H9 (cell line): ENCODE results near the gene CENPH. TPM values are rescaled to one million over a fixed set of nuclear protein-coding genes. Genes with fewer than 3 reads are reported as not detected.

Experiments
- DNase-seq: peaks from one replicate; pipeline ENCODE4 v3.0.0-alpha.2; 2017
- H2AFZ ChIP-seq: one replicate; pipeline ENCODE4 v1.6.1; 2013; ENCODE audit warnings: mild to moderate bottlenecking, low read length, control low read depth, moderate library complexity
- H2AK5ac ChIP-seq: 2 replicates; pipeline ENCODE4 v1.6.1; 2013; ENCODE audit warnings: low read length, control low read depth, mixed read lengths; ENCODE audit not compliant: insufficient read length
- H2BK120ac ChIP-seq: one replicate; pipeline ENCODE4 v1.6.1; 2013; ENCODE audit warnings: low read depth, mild to moderate bottlenecking, low read length, control low read depth, inconsistent platforms; ENCODE audit not compliant: poor library complexity, severe bottlenecking
- H2BK12ac ChIP-seq: 2 replicates; pipeline ENCODE4 v1.6.1; 2013; ENCODE audit warnings: low read length, control low read depth, mixed read lengths, low read depth; ENCODE audit not compliant: insufficient read length
- H2BK15ac ChIP-seq: 2 replicates; pipeline ENCODE4 v1.6.1; 2013; ENCODE audit warnings: low read depth, low read length, control low read depth
- H2BK20ac ChIP-seq: one replicate; pipeline ENCODE4 v1.6.1; 2013; ENCODE audit warnings: low read depth, mild to moderate bottlenecking, low read length, control low read depth, inconsistent platforms; ENCODE audit not compliant: poor library complexity, severe bottlenecking
- H2BK5ac ChIP-seq: 2 replicates; pipeline ENCODE4 v1.6.1; 2013; ENCODE audit warnings: low read length, control low read depth, mixed read lengths; ENCODE audit not compliant: insufficient read length
- H3K14ac ChIP-seq: 2 replicates; pipeline ENCODE4 v1.6.1; 2013; ENCODE audit warnings: low read length, control low read depth; ENCODE audit not compliant: insufficient read depth
- H3K18ac ChIP-seq: 2 replicates; pipeline ENCODE4 v1.6.1; 2013; ENCODE audit warnings: low read depth, mild to moderate bottlenecking, mixed read lengths, low read length, control low read depth; ENCODE audit not compliant: insufficient read length
- H3K23ac ChIP-seq: 2 replicates; pipeline ENCODE4 v1.6.1; 2013; ENCODE audit warnings: low read length, control low read depth, mixed read lengths, low read depth; ENCODE audit not compliant: insufficient read length
- H3K23me2 ChIP-seq: 2 replicates; pipeline ENCODE4 v1.6.1; 2013; ENCODE audit warnings: low read depth, mild to moderate bottlenecking, mixed read lengths, low read length, control low read depth; ENCODE audit not compliant: insufficient read length, poor library complexity, severe bottlenecking
- H3K27ac ChIP-seq: 2 replicates; pipeline ENCODE4 v1.5.1; 2013; ENCODE audit warnings: low read length, control low read depth, mixed read lengths, low read depth; ENCODE audit not compliant: insufficient read length
- H3K27me3 ChIP-seq: 2 replicates; pipeline ENCODE4 v1.6.1; 2013; ENCODE audit warnings: low read length, control low read depth, inconsistent platforms; ENCODE audit not compliant: insufficient read depth
- H3K4ac ChIP-seq: 2 replicates; pipeline ENCODE4 v1.6.1; 2013; ENCODE audit warnings: low read depth, mild to moderate bottlenecking, control low read depth, inconsistent platforms, low read length, moderate library complexity
- H3K4me1 ChIP-seq: 2 replicates; pipeline ENCODE4 v1.6.1; 2013; ENCODE audit warnings: low read length, control low read depth, inconsistent platforms; ENCODE audit not compliant: insufficient read depth
- H3K4me2 ChIP-seq: 2 replicates; pipeline ENCODE4 v1.6.1; 2013; ENCODE audit warnings: low read length, control low read depth, mixed read lengths; ENCODE audit not compliant: insufficient read length, insufficient read depth
- H3K56ac ChIP-seq: 2 replicates; pipeline ENCODE4 v1.6.1; 2013; ENCODE audit warnings: low read depth, mild to moderate bottlenecking, mixed read lengths, low read length, control low read depth; ENCODE audit not compliant: insufficient read length
- H3K79me1 ChIP-seq: 2 replicates; pipeline ENCODE4 v1.6.1; 2013; ENCODE audit warnings: low read depth, mild to moderate bottlenecking, moderate library complexity, low read length, control low read depth, inconsistent platforms; ENCODE audit not compliant: insufficient read depth, poor library complexity, severe bottlenecking
- H3K79me2 ChIP-seq: 2 replicates; pipeline ENCODE4 v1.6.1; 2013; ENCODE audit warnings: low read length, control low read depth, inconsistent platforms; ENCODE audit not compliant: insufficient read depth
- H3K9ac ChIP-seq: 2 replicates; pipeline ENCODE4 v1.6.1; 2013; ENCODE audit warnings: low read length, control low read depth, mixed read lengths; ENCODE audit not compliant: insufficient read length; ENCODE audit errors: extremely low read depth
- H3K9me3 ChIP-seq: one replicate; pipeline ENCODE4 v1.6.1; 2013; ENCODE audit warnings: low read depth, low read length, inconsistent platforms; ENCODE audit not compliant: control insufficient read depth
- H3T11ph ChIP-seq: one replicate; pipeline ENCODE4 v1.6.1; 2013; ENCODE audit warnings: mild to moderate bottlenecking, low read length, control low read depth, inconsistent platforms
- H4K20me1 ChIP-seq: one replicate; pipeline ENCODE4 v1.6.1; 2013; ENCODE audit not compliant: control insufficient read depth, insufficient read length, insufficient read depth
- H4K5ac ChIP-seq: 2 replicates; pipeline ENCODE4 v1.6.1; 2013; ENCODE audit warnings: low read depth, mild to moderate bottlenecking, mixed read lengths, low read length, control low read depth; ENCODE audit not compliant: insufficient read length
- H4K8ac ChIP-seq: replicated peaks from 2 replicates; pipeline ENCODE4 v1.6.1; 2013; ENCODE audit warnings: low read length, control low read depth, mixed read lengths, low read depth; ENCODE audit not compliant: insufficient read length
- H4K91ac ChIP-seq: 2 replicates; pipeline ENCODE4 v1.6.1; 2013; ENCODE audit warnings: low read depth, mild to moderate bottlenecking, moderate library complexity, mixed read lengths, low read length, control low read depth; ENCODE audit not compliant: insufficient read length
- H3K27ac Mint-ChIP-seq, 3 experiments: 2 replicates in 2 of 3; 3 replicates in 1 of 3; pipeline ENCODE4 v1.8.0; 2020 to 2021; ENCODE audit warnings: mixed read lengths in 3 of 3, mild to moderate bottlenecking in 1 of 3, moderate library complexity in 1 of 3
- H3K27me3 Mint-ChIP-seq: 2 replicates; pipeline ENCODE4 v1.8.0; 2021; ENCODE audit warnings: low read depth, mild to moderate bottlenecking, moderate library complexity, mixed read lengths
- H3K36me3 Mint-ChIP-seq, 3 experiments: 2 replicates in 2 of 3; 3 replicates in 1 of 3; pipeline ENCODE4 v1.8.0; 2020 to 2021; ENCODE audit warnings: low read depth in 3 of 3, mixed read lengths in 3 of 3; ENCODE audit not compliant: insufficient read depth in 1 of 3
- H3K4me1 Mint-ChIP-seq, 2 experiments: 2 replicates each; pipeline ENCODE4 v1.8.0; 2020; ENCODE audit warnings: mixed read lengths in 2 of 2
- H3K4me3 Mint-ChIP-seq, 2 experiments: 2 replicates in 1 of 2; 3 replicates in 1 of 2; pipeline ENCODE4 v1.8.0; 2020 to 2021; ENCODE audit warnings: mild to moderate bottlenecking in 2 of 2, mixed read lengths in 2 of 2, moderate library complexity in 1 of 2
- H3K9me3 Mint-ChIP-seq, 2 experiments: 2 replicates in 1 of 2; 3 replicates in 1 of 2; pipeline ENCODE4 v1.8.0; 2020; ENCODE audit warnings: mild to moderate bottlenecking in 2 of 2, mixed read lengths in 2 of 2, moderate library complexity in 1 of 2
- whole genome bisulfite sequencing: extraction: QIAGEN DNeasy Blood & Tissue Kit; methylation state at CpG from one replicate; pipeline ENCODE4 v1.1.7; 2013; ENCODE audit warnings: missing lambda C conversion rate, low lambda C conversion rate, mixed read lengths; ENCODE audit not compliant: insufficient read length; ENCODE audit errors: extremely low coverage; 5-methylcytosine and 5-hydroxymethylcytosine counted together
- total RNA-seq: library from RNA; stranded (reverse); gene quantifications from 2 replicates; pipeline ENCODE4 v1.2.1, GENCODE V29; 2021
- TF ChIP-seq, protein P1 (sequence below): fragments of 200-600 bp; sonication (generic); conservative IDR thresholded peaks from 3 replicates; pipeline ENCODE4 v1.8.0; 2021; ENCODE audit warnings: antibody characterized with exemption, mild to moderate bottlenecking

The CENPH gene
- total RNA-seq, 1 experiment from 2014 or later: 82.8 TPM

DNA sequence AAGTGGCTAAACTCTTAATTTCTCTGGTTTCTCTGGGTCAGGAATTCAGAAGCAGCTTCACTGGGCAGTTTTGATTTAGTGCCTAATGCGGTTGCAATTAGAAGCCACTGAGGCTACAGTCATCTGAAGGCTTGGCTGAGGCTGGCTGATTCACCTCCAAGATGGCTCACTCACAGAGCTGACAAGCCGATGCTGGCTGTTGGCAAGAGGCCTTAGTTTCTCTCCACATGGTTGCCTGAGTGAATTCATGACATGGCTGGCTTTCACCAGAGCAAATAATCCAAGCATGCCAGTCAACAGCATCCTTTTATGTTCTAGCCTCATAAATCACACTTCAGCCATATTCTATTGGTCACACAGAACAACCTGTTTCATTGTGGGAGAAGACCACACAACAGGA, 42.5 kb downstream of the CENPH start:
- no CpG with 5 or more reads among the region's 2 CpGs for WGBS
- Histone ChIP-seq H4K5ac (no peak overlapping the region), H2AFZ (no peak overlapping the region), H3K56ac (no peak overlapping the region), H3K23me2 (no peaks in the 10 kb centered on the region), H3K27me3 (no peaks in the 10 kb centered on the region), H2BK20ac (no peak overlapping the region), H3K9ac (no peak overlapping the region), H2AK5ac (no peak overlapping the region), H3K4ac (no peak overlapping the region), H3K4me1 (no peaks in the 10 kb centered on the region), H3K23ac (no peak overlapping the region), H3K14ac (no peak overlapping the region), H2BK15ac (no peak overlapping the region), H2BK12ac (no peak overlapping the region), H3K18ac (no peak overlapping the region), H3K27ac (no peak overlapping the region), H4K20me1 (no peaks in the 10 kb centered on the region), H3K9me3 (no peaks in the 10 kb centered on the region), H3K4me2 (no peak overlapping the region), H3T11ph (no peak overlapping the region), H3K79me2 (no peaks in the 10 kb centered on the region; the same call in 1 of the 2 replicates), H2BK120ac (no peak overlapping the region), H4K91ac (no peak overlapping the region), H2BK5ac (no peak overlapping the region), H3K79me1 (no peaks in the 10 kb centered on the region), H4K8ac (no peak overlapping the region)
- H3K4me3 Mint-ChIP-seq: no peak overlapping the region
- peaks cover 4 to 23% (median 19%) of the 10 kb centered on the region in 3 experiments; a peak in 6 of 7 replicates for H3K36me3 Mint-ChIP-seq
- no peaks in the 10 kb centered on the region; the same call in 1 of the 2 replicates for H3K27me3 Mint-ChIP-seq
- peaks cover 10 to 12% of the 10 kb centered on the region in 2 experiments for H3K4me1 Mint-ChIP-seq
- no peak for DNase-seq
- H3K27ac Mint-ChIP-seq: no peak overlapping the region
- H3K9me3 Mint-ChIP-seq: no peaks in the 10 kb centered on the region
- TF ChIP-seq, protein P1, sequence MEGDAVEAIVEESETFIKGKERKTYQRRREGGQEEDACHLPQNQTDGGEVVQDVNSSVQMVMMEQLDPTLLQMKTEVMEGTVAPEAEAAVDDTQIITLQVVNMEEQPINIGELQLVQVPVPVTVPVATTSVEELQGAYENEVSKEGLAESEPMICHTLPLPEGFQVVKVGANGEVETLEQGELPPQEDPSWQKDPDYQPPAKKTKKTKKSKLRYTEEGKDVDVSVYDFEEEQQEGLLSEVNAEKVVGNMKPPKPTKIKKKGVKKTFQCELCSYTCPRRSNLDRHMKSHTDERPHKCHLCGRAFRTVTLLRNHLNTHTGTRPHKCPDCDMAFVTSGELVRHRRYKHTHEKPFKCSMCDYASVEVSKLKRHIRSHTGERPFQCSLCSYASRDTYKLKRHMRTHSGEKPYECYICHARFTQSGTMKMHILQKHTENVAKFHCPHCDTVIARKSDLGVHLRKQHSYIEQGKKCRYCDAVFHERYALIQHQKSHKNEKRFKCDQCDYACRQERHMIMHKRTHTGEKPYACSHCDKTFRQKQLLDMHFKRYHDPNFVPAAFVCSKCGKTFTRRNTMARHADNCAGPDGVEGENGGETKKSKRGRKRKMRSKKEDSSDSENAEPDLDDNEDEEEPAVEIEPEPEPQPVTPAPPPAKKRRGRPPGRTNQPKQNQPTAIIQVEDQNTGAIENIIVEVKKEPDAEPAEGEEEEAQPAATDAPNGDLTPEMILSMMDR: no peak
